Upper lobe of right lung (tissue), 1 donor: ENCODE measurements around the gene CLMP. TPM values are rescaled to one million over a fixed set of nuclear protein-coding genes. Genes with fewer than 3 reads are reported as not detected.

ENCODE experiments used
- ATAC-seq: fragments of 200-7000 bp; cut with Tn5 transposase; one replicate; pipeline ENCODE4 v1.9.1; 2020; ENCODE audit warnings: mild to moderate bottlenecking, moderate library complexity
- DNase-seq: peaks from one replicate; pipeline ENCODE4 v3.0.0-alpha.2; 2020
- H3K27ac ChIP-seq: fragments of 200-600 bp; one replicate; pipeline ENCODE4 v1.8.0; 2022
- H3K27me3 ChIP-seq: fragments of 200-600 bp; one replicate; pipeline ENCODE4 v1.8.0; 2022; ENCODE audit warnings: mild to moderate bottlenecking
- H3K36me3 ChIP-seq: fragments of 200-600 bp; one replicate; pipeline ENCODE4 v1.8.0; 2022
- H3K4me1 ChIP-seq: fragments of 200-600 bp; one replicate; pipeline ENCODE4 v1.8.0; 2022
- H3K4me3 ChIP-seq: fragments of 200-600 bp; one replicate; pipeline ENCODE4 v1.8.0; 2022; ENCODE audit warnings: mild to moderate bottlenecking
- H3K9me3 ChIP-seq: fragments of 200-600 bp; one replicate; pipeline ENCODE4 v1.8.0; 2022
- CTCF ChIP-seq: fragments of 200-600 bp; IDR thresholded peaks from one replicate; pipeline ENCODE4 v1.8.0; 2022; ENCODE audit warnings: antibody characterized with exemption
- intact Hi-C: fragments of 100-400 bp; cut with DNase I; formaldehyde crosslinking; loops from one replicate; pipeline ENCODE4 v1.11.0; 2022
- total RNA-seq: library from RNA; stranded (reverse); fragmentation: NEBNext Ultra II Directional; extraction: Animal tissue kit (Norgen Biotek cat#: 25700); gene quantifications from one replicate; pipeline ENCODE4 v1.2.1, GENCODE V29; 2021
- donor health status: DM: no; HTN: yes; CAD: no; lungs with severe emphysema.

CLMP gene
- total RNA-seq, 1 donor from 2014 or later: 17.6 TPM

GRCh38 chr11:123233280-123233974 is 38.4 kb upstream of the CLMP start:
- Histone ChIP-seq H3K27ac (no peak overlapping the region), H3K4me3 (no peak overlapping the region), H3K27me3 (no peaks in the 10 kb centered on the region), H3K9me3 (no peaks in the 10 kb centered on the region), H3K4me1 (no peaks in the 10 kb centered on the region), H3K36me3 (no peaks in the 10 kb centered on the region)
- DNase-seq: no peak
- ATAC-seq: no peak
- intact Hi-C loops: no loop called here
- TF ChIP-seq CTCF: no peak

GRCh38 chr11:123231777-123232176 is 36.7 kb upstream of the CLMP start:
- Histone ChIP-seq H3K9me3 (no peaks in the 10 kb centered on the region), H3K4me3 (no peak overlapping the region), H3K27ac (no peak overlapping the region), H3K4me1 (no peaks in the 10 kb centered on the region), H3K36me3 (no peaks in the 10 kb centered on the region), H3K27me3 (no peaks in the 10 kb centered on the region)
- no peak for TF ChIP-seq CTCF
- intact Hi-C loops: no loop called here
- DNase-seq: no peak
- ATAC-seq: no peak

GRCh38 chr11:123231256-123231655 is 36.2 kb upstream of the CLMP start:
- H3K9me3 ChIP-seq: no peaks in the 10 kb centered on the region
- ATAC-seq: no peak
- intact Hi-C loops: no loop called here
- no peak for DNase-seq
- no peaks in the 10 kb centered on the region for H3K4me1 ChIP-seq
- no peak for TF ChIP-seq CTCF
- H3K27ac ChIP-seq: no peak overlapping the region
- H3K36me3 ChIP-seq: no peaks in the 10 kb centered on the region
- H3K4me3 ChIP-seq: no peak overlapping the region
- H3K27me3 ChIP-seq: no peaks in the 10 kb centered on the region

- Histone ChIP-seq H3K36me3 (no peaks in the 10 kb centered on the region), H3K4me3 (no peak overlapping the region), H3K4me1 (no peaks in the 10 kb centered on the region), H3K27me3 (no peaks in the 10 kb centered on the region), H3K27ac (no peak overlapping the region), H3K9me3 (no peaks in the 10 kb centered on the region)
- ATAC-seq (no peak), DNase-seq (no peak)
- intact Hi-C loops: no loop called here
- no peak for TF ChIP-seq CTCF
Observed at GRCh38 chr11:123230346-123230745, 35.3 kb upstream of the CLMP start.

GRCh38 chr11:123228496-123229163 is 33.6 kb upstream of the CLMP start:
- no peak for ATAC-seq
- no peak overlapping the region for H3K27ac ChIP-seq
- DNase-seq: no peak
- intact Hi-C loops: no loop called here
- no peaks in the 10 kb centered on the region for H3K36me3 ChIP-seq
- no peaks in the 10 kb centered on the region for H3K4me1 ChIP-seq
- no peak overlapping the region for H3K4me3 ChIP-seq
- no peaks in the 10 kb centered on the region for H3K9me3 ChIP-seq
- no peak for TF ChIP-seq CTCF
- H3K27me3 ChIP-seq: no peaks in the 10 kb centered on the region
